ENCODE results near the gene ADAMTS2.

ADAMTS2 gene

DNA sequence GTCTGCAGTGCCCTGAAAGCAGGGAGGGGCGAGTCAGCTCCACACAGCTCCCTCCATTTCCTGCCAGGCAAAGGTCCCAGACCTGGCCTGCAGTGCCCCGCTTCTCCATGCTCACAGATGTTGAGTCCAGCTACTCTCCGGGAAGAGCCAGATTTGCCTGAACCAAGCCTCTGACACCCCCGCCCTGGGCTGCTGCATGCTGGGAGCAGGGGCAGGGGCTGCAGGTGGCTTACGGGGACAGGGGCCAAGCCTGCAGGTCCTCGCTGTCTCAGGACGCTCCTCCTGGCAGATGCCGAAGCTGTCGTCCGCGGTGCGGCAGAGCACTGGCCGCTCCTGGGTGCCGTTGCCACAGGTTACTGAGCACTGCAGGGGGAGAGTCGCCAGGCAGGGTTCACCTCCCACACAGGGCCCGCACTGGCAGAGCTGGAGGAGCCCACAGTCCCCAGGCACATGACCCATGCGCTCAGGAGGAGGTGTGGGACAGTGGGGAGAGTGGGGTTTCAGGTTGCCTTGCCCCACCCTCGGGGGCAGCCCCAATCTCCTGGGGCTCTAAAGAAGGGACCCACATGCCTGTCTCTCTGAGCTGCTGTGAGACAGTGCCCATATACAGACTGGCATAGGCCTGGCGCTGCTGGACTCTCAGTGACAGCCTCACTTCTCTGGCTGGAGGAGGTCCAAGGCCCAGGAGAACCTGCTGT, 222.7 kb downstream of the ADAMTS2 start:
- Histone ChIP-seq H3K36me3 (ENCODE audit: control insufficient read depth, insufficient read depth, low read length) (no peaks in the 10 kb centered on the region), H3K9ac (ENCODE audit: low read length) (no peak overlapping the region), H3K27me3 (ENCODE audit: control insufficient read depth, insufficient read depth, low read length) (no peaks in the 10 kb centered on the region), H3K4me3 (ENCODE audit: low read length) (no peak overlapping the region), H3K4me1 (ENCODE audit: control insufficient read depth, insufficient read depth, low read length) (no peaks in the 10 kb centered on the region), H3K27ac (ENCODE audit: low read depth, low read length) (no peak overlapping the region)

DNA sequence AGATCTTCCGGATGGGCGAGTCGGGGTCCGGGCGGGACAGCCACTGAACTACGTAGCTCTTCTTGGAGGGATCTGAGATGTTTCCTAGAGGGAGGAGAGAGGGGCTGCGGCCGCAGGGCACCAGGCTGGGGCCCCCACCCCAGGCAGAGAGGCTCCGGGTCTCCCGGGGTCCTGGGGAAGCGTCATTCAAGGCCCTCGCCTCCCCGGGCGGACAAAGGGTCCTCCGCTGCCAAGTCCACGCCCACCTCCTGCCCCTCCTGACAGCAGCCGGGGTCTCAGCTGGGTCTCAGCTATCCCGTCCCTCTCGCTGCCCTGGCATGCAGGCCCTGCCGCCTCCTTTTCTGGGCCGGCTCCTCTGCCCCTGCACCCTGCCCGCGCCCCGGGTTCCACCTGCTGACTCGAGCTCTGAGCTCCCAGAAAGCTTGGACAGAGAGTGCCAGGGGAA, 223.6 kb downstream of the ADAMTS2 start:
- no peak overlapping the region for H3K4me3 ChIP-seq (ENCODE audit: low read length)
- H3K9ac ChIP-seq (ENCODE audit: low read length) = no peak overlapping the region
- no peaks in the 10 kb centered on the region for H3K36me3 ChIP-seq (ENCODE audit: control insufficient read depth, insufficient read depth, low read length)
- no peaks in the 10 kb centered on the region for H3K4me1 ChIP-seq (ENCODE audit: control insufficient read depth, insufficient read depth, low read length)
- H3K27ac ChIP-seq (ENCODE audit: low read depth, low read length) = no peak overlapping the region
- no peaks in the 10 kb centered on the region for H3K27me3 ChIP-seq (ENCODE audit: control insufficient read depth, insufficient read depth, low read length)

DNA sequence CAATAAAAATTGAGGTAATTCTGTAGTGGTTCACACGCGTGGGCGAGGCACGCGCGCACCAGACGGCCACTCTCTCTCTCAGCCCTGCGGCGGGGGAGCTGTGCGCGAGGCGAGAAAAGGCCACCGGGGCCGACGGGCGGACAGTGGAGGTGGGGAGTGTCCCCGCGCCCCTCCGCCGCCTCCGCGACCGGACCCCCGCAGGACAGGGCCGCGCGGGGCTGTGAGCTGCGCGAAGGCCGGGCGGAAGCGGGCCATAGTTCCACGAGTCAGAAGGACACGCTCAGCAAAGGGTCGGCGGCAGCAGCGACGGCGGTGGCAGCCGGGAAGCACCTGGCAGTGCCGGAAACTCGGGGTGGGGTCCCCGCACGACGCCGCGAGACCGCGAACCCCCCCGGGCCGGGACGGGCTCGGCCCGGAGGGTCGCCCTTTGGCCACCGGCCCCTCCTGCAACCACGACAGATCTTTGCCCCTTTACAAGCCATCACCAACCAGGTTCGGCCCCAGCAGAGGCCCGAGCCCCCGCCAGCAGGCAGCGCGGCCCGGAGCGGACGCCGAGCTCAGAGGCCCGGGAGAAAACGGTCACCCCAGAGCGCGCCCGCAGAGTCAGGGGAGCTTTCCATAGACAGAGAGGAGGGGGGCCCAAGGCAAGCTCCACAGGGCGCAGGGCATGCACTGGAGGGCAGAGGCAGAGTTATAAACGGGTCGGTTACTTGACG, 224.2 kb downstream of the ADAMTS2 start:
- Histone ChIP-seq H3K27ac (ENCODE audit: low read depth, low read length) (no peak overlapping the region), H3K4me3 (ENCODE audit: low read length) (no peak overlapping the region), H3K4me1 (ENCODE audit: control insufficient read depth, insufficient read depth, low read length) (no peaks in the 10 kb centered on the region), H3K9ac (ENCODE audit: low read length) (no peak overlapping the region), H3K36me3 (ENCODE audit: control insufficient read depth, insufficient read depth, low read length) (no peaks in the 10 kb centered on the region), H3K27me3 (ENCODE audit: control insufficient read depth, insufficient read depth, low read length) (no peaks in the 10 kb centered on the region)

DNA sequence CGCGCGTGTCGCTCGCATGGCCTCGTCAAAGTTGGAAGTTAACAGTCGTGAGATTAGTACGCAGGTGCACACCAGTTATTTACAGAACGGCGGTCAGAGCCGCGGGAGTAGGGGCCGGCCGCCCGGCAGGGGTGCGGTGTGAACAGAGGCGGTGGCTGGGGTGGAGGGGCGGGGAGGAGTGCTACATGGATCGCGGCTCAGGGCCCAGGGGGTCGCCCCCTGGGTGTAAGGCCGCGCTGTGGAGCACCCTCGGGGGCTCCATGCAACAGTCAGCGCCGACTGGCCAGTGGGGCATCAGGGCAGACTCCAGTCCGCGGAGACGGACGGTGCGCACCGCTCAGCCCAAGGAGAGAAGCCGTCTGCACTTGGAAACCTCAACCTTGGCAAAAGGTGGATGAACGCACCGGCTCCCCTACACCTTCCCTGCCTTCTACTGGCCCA, 224.8 kb downstream of the ADAMTS2 start:
- H3K9ac ChIP-seq (ENCODE audit: low read length) = no peak overlapping the region
- H3K27ac ChIP-seq (ENCODE audit: low read depth, low read length) = no peak overlapping the region
- no peaks in the 10 kb centered on the region for H3K27me3 ChIP-seq (ENCODE audit: control insufficient read depth, insufficient read depth, low read length)
- no peaks in the 10 kb centered on the region for H3K36me3 ChIP-seq (ENCODE audit: control insufficient read depth, insufficient read depth, low read length)
- H3K4me3 ChIP-seq (ENCODE audit: low read length) = no peak overlapping the region
- H3K4me1 ChIP-seq (ENCODE audit: control insufficient read depth, insufficient read depth, low read length) = no peaks in the 10 kb centered on the region

DNA sequence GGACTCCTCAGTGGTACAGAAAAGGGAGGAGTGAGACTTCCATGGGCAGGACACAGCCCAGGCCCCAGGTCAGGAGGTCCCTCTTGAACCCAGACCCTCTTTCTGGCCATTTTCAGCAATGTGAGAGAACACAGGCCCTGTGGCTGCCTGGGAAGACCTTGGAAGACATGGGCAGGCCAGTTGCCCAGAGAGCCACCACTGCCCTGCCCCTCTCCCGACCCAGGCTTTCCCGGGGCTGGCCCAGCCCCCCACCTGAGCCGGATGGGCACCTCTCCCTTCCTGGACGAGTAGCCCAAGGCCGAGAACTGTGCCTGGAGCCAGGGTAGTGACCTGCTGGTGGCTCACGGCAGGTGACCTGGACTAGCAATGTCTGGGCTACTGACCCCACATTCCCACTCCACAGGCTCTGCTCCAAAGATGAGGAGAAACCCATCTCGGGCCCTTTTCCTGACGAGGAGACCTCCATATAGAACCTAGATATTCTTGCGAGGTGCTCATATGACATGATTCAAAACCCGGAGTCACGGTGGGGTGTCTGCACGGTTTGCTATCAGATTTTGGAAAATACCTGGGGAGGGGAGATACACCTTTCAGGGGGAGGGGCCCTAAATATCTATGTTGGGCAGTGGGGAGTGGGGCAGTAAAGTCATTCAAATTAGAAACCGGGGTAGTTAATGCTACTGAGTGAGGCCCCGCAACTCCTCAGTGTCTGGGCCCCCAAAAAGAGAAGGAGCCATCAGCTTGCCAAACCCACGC, 225.7 kb downstream of the ADAMTS2 start:
- H3K4me3 ChIP-seq (ENCODE audit: low read length) = no peak overlapping the region
- H3K27ac ChIP-seq (ENCODE audit: low read depth, low read length) = no peak overlapping the region
- no peaks in the 10 kb centered on the region for H3K4me1 ChIP-seq (ENCODE audit: control insufficient read depth, insufficient read depth, low read length)
- H3K9ac ChIP-seq (ENCODE audit: low read length) = no peak overlapping the region
- no peaks in the 10 kb centered on the region for H3K27me3 ChIP-seq (ENCODE audit: control insufficient read depth, insufficient read depth, low read length)
- no peaks in the 10 kb centered on the region for H3K36me3 ChIP-seq (ENCODE audit: control insufficient read depth, insufficient read depth, low read length)

DNA sequence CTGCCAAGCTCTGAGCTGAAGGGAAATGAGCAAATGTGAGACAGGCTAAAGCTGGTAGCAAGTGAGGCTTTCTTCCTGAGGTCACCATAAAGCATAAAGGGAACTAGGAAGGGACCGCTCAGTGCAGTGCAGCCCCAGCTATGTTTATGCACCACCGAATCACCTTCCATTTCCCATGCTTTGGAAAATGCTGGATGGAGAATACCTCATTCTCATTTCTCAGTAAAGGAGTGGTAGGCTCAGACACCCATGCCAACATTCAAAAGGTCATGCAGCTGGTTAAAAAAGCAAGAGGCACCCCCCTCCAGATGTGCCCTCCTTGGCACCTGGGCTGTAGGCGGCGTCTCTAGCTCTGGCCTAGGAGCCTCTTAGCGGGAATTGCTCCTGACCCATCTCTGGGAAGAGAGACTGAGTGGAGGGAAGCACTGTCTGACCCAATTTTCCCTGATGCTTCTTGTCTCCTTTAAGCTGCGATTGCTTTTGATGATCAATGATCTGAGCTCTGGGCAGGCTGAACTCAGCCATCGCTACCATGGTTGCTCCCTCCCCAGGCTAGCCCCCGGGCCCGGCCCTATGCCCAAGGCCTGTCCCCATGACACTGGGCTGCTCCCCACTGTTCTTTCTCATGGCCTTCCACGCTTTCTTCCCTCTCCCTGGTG, 226.4 kb downstream of the ADAMTS2 start:
- H3K9ac ChIP-seq (ENCODE audit: low read length) = no peak overlapping the region
- H3K4me1 ChIP-seq (ENCODE audit: control insufficient read depth, insufficient read depth, low read length) = no peaks in the 10 kb centered on the region
- H3K36me3 ChIP-seq (ENCODE audit: control insufficient read depth, insufficient read depth, low read length) = no peaks in the 10 kb centered on the region
- H3K27ac ChIP-seq (ENCODE audit: low read depth, low read length) = no peak overlapping the region
- no peak overlapping the region for H3K4me3 ChIP-seq (ENCODE audit: low read length)
- H3K27me3 ChIP-seq (ENCODE audit: control insufficient read depth, insufficient read depth, low read length) = no peaks in the 10 kb centered on the region

DNA sequence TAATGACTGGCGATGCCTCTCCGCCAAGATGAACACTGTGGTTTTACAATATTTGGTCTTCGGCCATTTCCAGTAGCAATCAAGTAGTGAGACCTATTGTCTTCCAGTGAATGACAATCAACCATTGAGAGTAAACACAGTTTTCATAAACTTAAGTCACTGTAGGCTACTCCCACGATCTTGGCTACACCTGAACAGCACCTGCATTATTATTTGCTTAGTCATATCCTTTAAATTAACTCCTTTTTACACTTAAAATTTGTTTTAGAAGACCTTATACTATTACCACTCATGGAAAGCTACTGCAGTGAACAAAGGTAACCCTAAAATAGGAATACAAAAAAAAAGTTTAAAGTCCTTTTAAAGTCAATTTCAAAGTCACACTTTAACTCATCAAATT, 226.9 kb downstream of the ADAMTS2 start:
- Histone ChIP-seq H3K27ac (ENCODE audit: low read depth, low read length) (no peak overlapping the region), H3K9ac (ENCODE audit: low read length) (no peak overlapping the region), H3K4me1 (ENCODE audit: control insufficient read depth, insufficient read depth, low read length) (no peaks in the 10 kb centered on the region), H3K27me3 (ENCODE audit: control insufficient read depth, insufficient read depth, low read length) (no peaks in the 10 kb centered on the region), H3K4me3 (ENCODE audit: low read length) (no peak overlapping the region), H3K36me3 (ENCODE audit: control insufficient read depth, insufficient read depth, low read length) (no peaks in the 10 kb centered on the region)

DNA sequence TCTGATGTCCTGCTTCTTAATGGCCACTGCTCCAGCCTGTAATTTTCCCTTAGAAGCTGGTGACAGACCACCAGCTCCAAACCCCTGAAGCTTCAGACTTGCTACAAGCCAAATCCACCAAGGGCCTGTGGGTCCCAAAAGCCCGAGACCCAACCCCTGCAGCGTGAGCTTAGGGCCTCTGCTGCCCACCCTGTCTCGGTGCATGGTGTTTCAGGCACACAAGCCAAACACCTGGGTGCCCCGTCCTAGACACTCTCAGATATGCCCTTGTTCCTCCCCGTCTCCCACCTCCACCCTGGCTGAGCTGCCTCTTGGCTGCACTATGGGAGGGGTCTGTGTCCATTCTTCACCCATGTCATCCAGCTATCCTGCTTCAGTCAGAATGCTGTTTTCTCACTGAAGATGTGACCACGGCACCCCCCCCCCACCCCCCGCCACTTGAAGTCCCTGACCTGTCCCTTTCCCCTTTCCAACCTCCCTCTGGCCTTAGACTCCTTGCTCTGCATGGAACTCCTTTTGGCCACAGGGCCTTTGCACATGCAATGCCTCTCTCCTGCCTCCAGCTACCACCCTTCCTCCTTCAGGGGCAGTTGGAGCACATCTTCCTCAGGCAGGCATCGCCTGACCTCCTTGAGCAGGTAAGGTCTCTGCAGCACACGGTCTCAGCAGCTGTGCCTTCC, 229.3 kb downstream of the ADAMTS2 start:
- Histone ChIP-seq H3K9ac (ENCODE audit: low read length) (no peak overlapping the region), H3K4me1 (ENCODE audit: control insufficient read depth, insufficient read depth, low read length) (no peaks in the 10 kb centered on the region), H3K4me3 (ENCODE audit: low read length) (no peak overlapping the region), H3K27ac (ENCODE audit: low read depth, low read length) (no peak overlapping the region), H3K36me3 (ENCODE audit: control insufficient read depth, insufficient read depth, low read length) (no peaks in the 10 kb centered on the region), H3K27me3 (ENCODE audit: control insufficient read depth, insufficient read depth, low read length) (no peaks in the 10 kb centered on the region)

DNA sequence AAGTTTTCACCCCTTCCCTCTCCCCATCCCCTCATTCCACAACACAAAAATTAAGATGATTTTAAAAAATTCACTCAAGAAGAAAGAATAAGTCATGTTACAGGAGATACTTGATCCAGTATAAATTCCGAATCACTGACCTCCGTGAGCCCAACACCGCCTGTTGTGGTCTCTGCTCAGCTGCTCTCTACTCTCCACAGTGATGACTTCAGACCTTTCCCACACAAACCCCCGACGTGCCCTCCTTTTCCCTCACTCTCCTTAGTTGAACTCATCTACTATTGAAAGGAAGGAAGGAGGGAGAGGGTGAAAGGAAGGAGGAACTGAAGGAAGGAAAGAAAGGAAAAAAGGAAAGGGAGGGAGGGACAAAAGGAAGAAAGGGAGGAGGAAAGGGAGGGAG, 230.0 kb downstream of the ADAMTS2 start:
- no peak overlapping the region for H3K4me3 ChIP-seq (ENCODE audit: low read length)

DNA sequence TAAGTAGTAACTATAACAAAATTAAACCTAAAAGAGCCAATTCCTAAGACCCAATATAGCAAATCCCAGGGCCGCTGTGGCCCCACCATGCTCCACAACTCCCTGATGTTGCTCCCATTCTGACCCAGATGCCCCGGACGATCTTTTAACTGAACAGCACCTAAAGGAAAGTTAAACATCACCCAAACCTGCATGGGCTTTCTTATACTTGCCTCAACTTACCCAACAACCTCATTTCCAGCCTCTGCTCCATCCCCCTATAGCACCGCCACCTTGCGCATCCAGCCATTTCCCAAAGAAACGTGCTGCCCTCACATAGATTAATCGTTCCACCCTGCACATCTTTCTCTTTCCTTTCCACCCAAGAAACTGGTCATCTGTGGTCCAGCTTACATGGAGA, 230.5 kb downstream of the ADAMTS2 start:
- no peaks in the 10 kb centered on the region for H3K36me3 ChIP-seq (ENCODE audit: control insufficient read depth, insufficient read depth, low read length)
- no peak overlapping the region for H3K9ac ChIP-seq (ENCODE audit: low read length)
- no peak overlapping the region for H3K27ac ChIP-seq (ENCODE audit: low read depth, low read length)
- no peak overlapping the region for H3K4me3 ChIP-seq (ENCODE audit: low read length)
- H3K27me3 ChIP-seq (ENCODE audit: control insufficient read depth, insufficient read depth, low read length) = no peaks in the 10 kb centered on the region
- no peaks in the 10 kb centered on the region for H3K4me1 ChIP-seq (ENCODE audit: control insufficient read depth, insufficient read depth, low read length)

More for the DNA sequence above, 230.0 kb downstream of the ADAMTS2 start:
- H3K36me3 ChIP-seq (ENCODE audit: control insufficient read depth, insufficient read depth, low read length) = no peaks in the 10 kb centered on the region
- no peak overlapping the region for H3K9ac ChIP-seq (ENCODE audit: low read length)
- no peak overlapping the region for H3K27ac ChIP-seq (ENCODE audit: low read depth, low read length)
- no peaks in the 10 kb centered on the region for H3K27me3 ChIP-seq (ENCODE audit: control insufficient read depth, insufficient read depth, low read length)
- H3K4me1 ChIP-seq (ENCODE audit: control insufficient read depth, insufficient read depth, low read length) = no peaks in the 10 kb centered on the region

DNA sequence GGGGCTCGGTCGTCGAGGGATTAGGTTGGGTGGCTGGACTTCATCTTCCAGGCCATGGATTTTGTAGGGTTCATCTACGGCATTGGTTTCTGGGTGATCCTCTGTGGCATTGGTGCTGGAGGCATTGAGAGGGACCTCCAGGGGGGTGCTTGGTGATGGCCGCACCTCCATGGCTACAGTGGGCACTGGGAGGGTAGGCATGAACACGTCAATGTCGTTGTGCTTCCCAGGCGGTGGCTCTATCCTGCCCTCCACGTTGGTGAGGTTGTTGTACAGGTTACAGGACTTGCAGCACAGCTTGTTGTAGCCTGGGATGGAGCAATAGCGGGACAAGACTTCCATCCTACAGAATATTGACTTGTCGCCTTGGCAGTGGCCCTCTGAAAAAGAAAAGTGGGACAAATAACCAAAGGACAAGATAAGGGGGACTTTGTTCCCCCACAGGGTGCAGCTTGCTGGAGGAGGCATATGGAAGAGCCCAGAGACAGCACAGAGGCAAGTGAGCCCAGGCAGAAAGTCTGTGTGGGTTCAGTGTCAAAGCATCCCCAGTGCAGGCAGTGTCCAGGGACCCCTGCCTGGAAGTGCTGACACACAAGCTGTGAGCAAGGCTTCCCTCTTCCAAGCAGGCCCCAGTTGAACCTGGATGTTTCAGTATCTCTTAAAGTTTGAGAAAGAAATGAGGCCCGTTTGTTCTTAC, 231.2 kb downstream of the ADAMTS2 start:
- Histone ChIP-seq H3K27ac (ENCODE audit: low read depth, low read length) (no peak overlapping the region), H3K36me3 (ENCODE audit: control insufficient read depth, insufficient read depth, low read length) (no peaks in the 10 kb centered on the region), H3K9ac (ENCODE audit: low read length) (no peak overlapping the region), H3K4me3 (ENCODE audit: low read length) (no peak overlapping the region), H3K27me3 (ENCODE audit: control insufficient read depth, insufficient read depth, low read length) (no peaks in the 10 kb centered on the region), H3K4me1 (ENCODE audit: control insufficient read depth, insufficient read depth, low read length) (no peaks in the 10 kb centered on the region)

Measured in rectal smooth muscle tissue (tissue), 1 donor.